GM12878 (cell line): Measurements from ENCODE around the gene KLHDC8A. TPM values are rescaled to one million over a fixed set of nuclear protein-coding genes. Genes with fewer than 3 reads are reported as not detected.
A peak's percentile ranks its signal among the peaks of the same experiment; 100 is the strongest.

Source experiments
- ATAC-seq: fragments of 200-7000 bp; cut with Tn5 transposase; 3 replicates; pipeline ENCODE4 v1.9.1; 2020; ENCODE audit warnings: mild to moderate bottlenecking, moderate library complexity
- BruUV-seq: library from RNA; stranded (reverse); fragments of 400-500 nt; replicated peaks from 2 replicates; lab custom pipeline; 2021; lab: Mats Ljungman, UMichigan
- CTCF ChIA-PET: fragments of 300-600 bp; sonication (Branson Sonifier 250); formaldehyde crosslinking; extraction: SDS; loops from one replicate; lab custom pipeline; 2021; ENCODE audit warnings: inconsistent platforms; lab: Yijun Ruan, JAX
- POLR2A ChIA-PET: fragments of 350-600 bp; formaldehyde crosslinking; extraction: SDS; loops from one replicate; lab custom pipeline; 2021; ENCODE audit warnings: inconsistent platforms; lab: Charles Lee
- RAD21 ChIA-PET: fragments of 300-600 bp; sonication (Branson Sonifier 250); formaldehyde crosslinking; loops from one replicate; lab custom pipeline; 2023; ENCODE audit warnings: antibody characterized with exemption; ENCODE audit not compliant: unreplicated experiment; lab: Charles Lee
- SMC1A ChIA-PET: fragments of 300-600 bp; sonication (Branson Sonifier 250); formaldehyde crosslinking; loops from one replicate; lab custom pipeline; 2023; ENCODE audit not compliant: unreplicated experiment, uncharacterized antibody; lab: Charles Lee
- DNase-seq: peaks from one replicate; pipeline ENCODE4 v3.0.0-alpha.2; 2011; ENCODE audit warnings: low read depth, low spot score
- FAIRE-seq: peaks from 3 replicates; lab custom pipeline; 2011; peaks lifted over from hg19 to GRCh38; lab: Jason Lieb, UNC
- H2AFZ ChIP-seq: 2 replicates; pipeline ENCODE4 v1.6.0; 2011; ENCODE audit warnings: low read depth, low read length, control low read depth; ENCODE audit not compliant: control insufficient read depth
- H3K27ac ChIP-seq: 2 replicates; pipeline ENCODE4 v1.5.1; 2011; ENCODE audit warnings: control low read depth; ENCODE audit not compliant: control insufficient read depth, insufficient read depth
- H3K27me3 ChIP-seq, 2 experiments: replicated peaks in 1 of 2; 2 replicates each; pipeline versions ENCODE4 v1.6.0 to v1.6.1; 2011; ENCODE audit warnings: low read length in 1 of 2; ENCODE audit not compliant: control insufficient read depth in 2 of 2, insufficient read depth in 2 of 2
- H3K36me3 ChIP-seq, 2 experiments: 2 replicates each; pipeline ENCODE4 v1.5.1; 2011; ENCODE audit warnings: low read length in 1 of 2; ENCODE audit not compliant: control insufficient read depth in 2 of 2, insufficient read depth in 2 of 2
- H3K4me1 ChIP-seq: 2 replicates; pipeline ENCODE4 v1.6.1; 2011; ENCODE audit warnings: mild to moderate bottlenecking, low read length, moderate library complexity, mixed read lengths; ENCODE audit not compliant: control insufficient read depth, insufficient read depth
- H3K4me2 ChIP-seq: 2 replicates; pipeline ENCODE4 v1.6.0; 2011; ENCODE audit warnings: control low read depth; ENCODE audit not compliant: control insufficient read depth, insufficient read depth
- H3K4me3 ChIP-seq: fragments of 200-600 bp; sonication (generic); 2 replicates; pipeline ENCODE4 v1.5.1; 2016
- H3K79me2 ChIP-seq: 2 replicates; pipeline ENCODE4 v1.6.0; 2011; ENCODE audit warnings: low read length; ENCODE audit not compliant: control insufficient read depth, insufficient read depth
- H3K9ac ChIP-seq: 2 replicates; pipeline ENCODE4 v1.8.0; 2011; ENCODE audit warnings: low read length, control low read depth, mixed read lengths; ENCODE audit not compliant: control insufficient read depth, insufficient read depth
- H3K9me3 ChIP-seq: replicated peaks from 3 replicates; pipeline ENCODE4 v1.5.1; 2011; ENCODE audit warnings: mild to moderate bottlenecking, low read length; ENCODE audit not compliant: control insufficient read depth, insufficient read depth
- H4K20me1 ChIP-seq: 2 replicates; pipeline ENCODE4 v1.6.0; 2011; ENCODE audit not compliant: control insufficient read depth, insufficient read depth
- BHLHE40 ChIP-seq, 2 experiments: fragments of 450-650 bp in 1 of 2; IDR thresholded peaks; 2 replicates each; pipeline ENCODE4 v1.6.1; 2011 to 2017; ENCODE audit warnings: low read depth in 2 of 2, borderline replicate concordance in 1 of 2, improper control_type of control experiment in 1 of 2, low read length in 1 of 2, mild to moderate bottlenecking in 1 of 2
- CHD2 ChIP-seq: IDR thresholded peaks from 2 replicates; pipeline ENCODE4 v1.6.1; 2011; ENCODE audit warnings: low read depth, low read length, improper control_type of control experiment, borderline replicate concordance
- ELK1 ChIP-seq: IDR thresholded peaks from 2 replicates; pipeline ENCODE4 v1.6.1; 2012; ENCODE audit warnings: low read depth, low read length, improper control_type of control experiment
- EP300 ChIP-seq, 2 experiments: fragments of 150-350 bp in 1 of 2; IDR thresholded peaks; 2 replicates each; pipeline ENCODE4 v1.6.1; 2011 to 2012; ENCODE audit warnings: low read depth in 2 of 2, low read length in 2 of 2, borderline replicate concordance in 1 of 2, improper control_type of control experiment in 1 of 2, inconsistent platforms in 1 of 2; ENCODE audit not compliant: control insufficient read depth in 1 of 2
- JUNB ChIP-seq: IDR thresholded peaks from 2 replicates; pipeline ENCODE4 v1.6.1; 2016; ENCODE audit warnings: antibody characterized with exemption, mild to moderate bottlenecking
- RUNX3 ChIP-seq: IDR thresholded peaks from 2 replicates; pipeline ENCODE4 v1.6.1; 2012; ENCODE audit warnings: low read length, inconsistent platforms
- ZBTB33 ChIP-seq: fragments of 450-650 bp; IDR thresholded peaks from 2 replicates; pipeline ENCODE4 v1.6.1; 2017; ENCODE audit warnings: mild to moderate bottlenecking
- WGBS: methylation state at CpG from one replicate; pipeline ENCODE4 v1.1.6; 2016; ENCODE audit warnings: low lambda C conversion rate; ENCODE audit not compliant: insufficient replicate concordance, insufficient coverage; ENCODE audit errors: missing lambda C conversion rate; 5-methylcytosine and 5-hydroxymethylcytosine counted together
- in situ Hi-C: fragments of 300-500 bp; cut with MboI; formaldehyde crosslinking; loops from 9 replicates; pipeline ENCODE4 v1.14.3; 2018; ENCODE audit warnings: mixed read lengths
- intact Hi-C: fragments of 100-400 bp; cut with micrococcal nuclease; formaldehyde crosslinking; loops from one replicate; pipeline ENCODE4 v1.14.2; 2022; ENCODE audit not compliant: unreplicated experiment
- polyA plus RNA-seq, 11 experiments: library from polyadenylated mRNA; depleted of rRNA in 4 of 11; unstranded in 6 of 11; stranded (reverse) in 5 of 11; fragments of >200 nt; fragmentation: Nextera tagmentation in 4 of 11; fragmentation: Illumina TruSeq in 1 of 11; extraction: Ambion mirVana in 4 of 11; extraction: Trizol in 1 of 11; gene quantifications; 1 replicate in 1 of 11; 2 replicates in 10 of 11; pipeline versions ENCODE4 v1.2.1 to v1.2.3, GENCODE V29; 2011 to 2016; ENCODE audit warnings: inconsistent platforms in 2 of 11, missing spikeins in 2 of 11, low read depth in 1 of 11
- total RNA-seq, 4 experiments: library from RNA; depleted of rRNA in 3 of 4; stranded (reverse); fragments of >200 nt in 3 of 4; fragmentation: Illumina TruSeq in 1 of 4; extraction: Trizol in 1 of 4; gene quantifications; 2 replicates each; pipeline versions ENCODE4 v1.2.1 to v1.2.3, GENCODE V29; 2013 to 2021
- TF ChIP-seq, protein P1 (sequence below): fragments of 450-650 bp; IDR thresholded peaks from 2 replicates; pipeline ENCODE4 v1.6.1; 2017; ENCODE audit warnings: mild to moderate bottlenecking, moderate library complexity

KLHDC8A gene
- total and polyA plus RNA-seq, 10 of the 15 experiments (the other 5 are each of a cell fraction or from before 2014, with no cell fraction given): not detected

GRCh38 chr1:205293350-205294074 lies 63.2 kb downstream of the KLHDC8A start (continued):
- no peak for TF ChIP-seq ZBTB33
- no peak for TF ChIP-seq CHD2
- TF ChIP-seq EP300 (IDR thresholded peaks at IDR 0.05; ENCODE audit: borderline replicate concordance in 1 of 2, control insufficient read depth in 1 of 2, low read depth in 2 of 2, low read length in 2 of 2): no peak

DNA sequence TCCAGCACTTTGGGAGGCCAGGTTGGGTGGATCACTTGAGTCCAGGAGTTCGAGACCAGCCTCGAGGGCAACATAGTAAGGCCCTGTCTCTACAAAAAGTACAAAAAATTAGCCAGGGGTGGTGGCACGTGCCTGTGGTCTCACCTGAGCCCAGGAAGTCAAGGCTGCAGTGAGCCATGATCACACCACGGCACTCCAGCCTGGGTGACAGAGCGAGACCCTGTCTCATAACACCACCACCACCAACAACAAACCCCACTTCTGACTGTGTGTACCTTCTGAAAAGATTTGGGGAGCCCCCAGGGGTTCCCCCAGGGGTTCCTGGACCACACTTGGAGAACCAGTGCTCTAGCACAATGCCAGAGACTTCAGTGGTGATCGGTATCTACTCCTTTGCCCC lies 65.1 kb downstream of the KLHDC8A start:
- ChIA-PET POLR2A (no interaction called here), RAD21 (no interaction called here)
- no peak for DNase-seq
- no peak overlapping the region for H2AFZ ChIP-seq
- TF ChIP-seq RUNX3: peak; percentile 48
- peak; percentile 79 to 91 for TF ChIP-seq BHLHE40 (IDR thresholded peaks at IDR 0.05; ENCODE audit: borderline replicate concordance in 1 of 2, low read depth in 2 of 2, low read length in 1 of 2)
- TF ChIP-seq ELK1: no peak
- TF ChIP-seq JUNB: 0 out of 2 replicates have a peak, but pooled peaks have one; percentile 17
- TF ChIP-seq, protein P1, sequence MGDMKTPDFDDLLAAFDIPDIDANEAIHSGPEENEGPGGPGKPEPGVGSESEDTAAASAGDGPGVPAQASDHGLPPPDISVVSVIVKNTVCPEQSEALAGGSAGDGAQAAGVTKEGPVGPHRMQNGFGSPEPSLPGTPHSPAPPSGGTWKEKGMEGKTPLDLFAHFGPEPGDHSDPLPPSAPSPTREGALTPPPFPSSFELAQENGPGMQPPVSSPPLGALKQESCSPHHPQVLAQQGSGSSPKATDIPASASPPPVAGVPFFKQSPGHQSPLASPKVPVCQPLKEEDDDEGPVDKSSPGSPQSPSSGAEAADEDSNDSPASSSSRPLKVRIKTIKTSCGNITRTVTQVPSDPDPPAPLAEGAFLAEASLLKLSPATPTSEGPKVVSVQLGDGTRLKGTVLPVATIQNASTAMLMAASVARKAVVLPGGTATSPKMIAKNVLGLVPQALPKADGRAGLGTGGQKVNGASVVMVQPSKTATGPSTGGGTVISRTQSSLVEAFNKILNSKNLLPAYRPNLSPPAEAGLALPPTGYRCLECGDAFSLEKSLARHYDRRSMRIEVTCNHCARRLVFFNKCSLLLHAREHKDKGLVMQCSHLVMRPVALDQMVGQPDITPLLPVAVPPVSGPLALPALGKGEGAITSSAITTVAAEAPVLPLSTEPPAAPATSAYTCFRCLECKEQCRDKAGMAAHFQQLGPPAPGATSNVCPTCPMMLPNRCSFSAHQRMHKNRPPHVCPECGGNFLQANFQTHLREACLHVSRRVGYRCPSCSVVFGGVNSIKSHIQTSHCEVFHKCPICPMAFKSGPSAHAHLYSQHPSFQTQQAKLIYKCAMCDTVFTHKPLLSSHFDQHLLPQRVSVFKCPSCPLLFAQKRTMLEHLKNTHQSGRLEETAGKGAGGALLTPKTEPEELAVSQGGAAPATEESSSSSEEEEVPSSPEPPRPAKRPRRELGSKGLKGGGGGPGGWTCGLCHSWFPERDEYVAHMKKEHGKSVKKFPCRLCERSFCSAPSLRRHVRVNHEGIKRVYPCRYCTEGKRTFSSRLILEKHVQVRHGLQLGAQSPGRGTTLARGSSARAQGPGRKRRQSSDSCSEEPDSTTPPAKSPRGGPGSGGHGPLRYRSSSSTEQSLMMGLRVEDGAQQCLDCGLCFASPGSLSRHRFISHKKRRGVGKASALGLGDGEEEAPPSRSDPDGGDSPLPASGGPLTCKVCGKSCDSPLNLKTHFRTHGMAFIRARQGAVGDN: no peak
- TF ChIP-seq, all 136 proteins: peak for 3
- no peaks in the 10 kb centered on the region; a peak in 1 of 4 replicates for H3K27me3 ChIP-seq
- no peak overlapping the region for H3K4me2 ChIP-seq
- H3K9me3 ChIP-seq: no peaks in the 10 kb centered on the region
- H3K9ac ChIP-seq: no peak overlapping the region
- no peak for ATAC-seq
- FAIRE-seq: no peak
- in situ Hi-C loops (no loop called here), intact Hi-C loops (no loop called here)
- 45% methylated on average over 6 of the region's 6 CpGs for WGBS
- H3K36me3 ChIP-seq: no peaks in the 10 kb centered on the region
- SMC1A ChIA-PET: interaction anchor here (1.0 to 1.1 kb wide), 2 partner anchors 20 to 33 kb away, joined by 3 to 6 read pairs; no protein-coding TSS in a partner anchor
- CTCF ChIA-PET: interaction anchor here (0.9 to 59.5 kb wide), 2 partner anchors 21 to 34 kb away, joined by 3 to 2333 read pairs; no protein-coding TSS in a partner anchor
- no peak overlapping the region for H3K27ac ChIP-seq
- no peaks in the 10 kb centered on the region for H4K20me1 ChIP-seq
- no TSS peak for BruUV-seq
- no peaks in the 10 kb centered on the region for H3K79me2 ChIP-seq
- H3K4me3 ChIP-seq: no peak overlapping the region
- H3K4me1 ChIP-seq: peaks cover 26% of the 10 kb centered on the region
